ENCODE data around the gene TXK. TPM values are rescaled to one million over a fixed set of nuclear protein-coding genes. Genes with fewer than 3 reads are reported as not detected.

TXK gene
- total RNA-seq, 1 experiment from 2014 or later: 0.39 TPM

DNA sequence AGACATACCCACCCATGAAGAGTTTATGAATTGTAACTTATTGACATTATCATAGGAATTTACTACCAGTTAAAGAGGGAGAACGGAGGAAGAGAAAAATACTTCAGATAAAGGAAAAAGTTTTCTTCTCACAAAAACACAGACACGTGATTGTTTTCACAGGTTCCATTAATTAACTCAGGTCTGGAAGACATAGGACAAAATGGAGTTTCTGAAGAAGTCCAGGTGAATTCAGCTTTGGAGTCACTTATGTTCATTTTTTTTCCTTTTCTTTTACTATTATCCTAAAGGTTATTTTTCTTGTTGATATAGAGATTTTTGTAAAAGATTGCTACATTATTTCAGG is 97.0 kb downstream of the TXK start:
- Histone ChIP-seq H4K20me1 (ENCODE audit: control insufficient read depth, insufficient read depth, insufficient read length) (no peaks in the 10 kb centered on the region), H3K4me2 (ENCODE audit: insufficient read depth, insufficient read length, low read length) (no peak overlapping the region), H3K27ac (ENCODE audit: insufficient read length, low read depth, low read length) (no peak overlapping the region), H2BK12ac (ENCODE audit: insufficient read length, low read depth, low read length) (no peak overlapping the region), H3K79me1 (ENCODE audit: insufficient read depth, low read depth, low read length, poor library complexity, severe bottlenecking) (no peaks in the 10 kb centered on the region), H2AK5ac (ENCODE audit: insufficient read length, low read length) (no peak overlapping the region), H3K23ac (ENCODE audit: insufficient read length, low read depth, low read length) (no peak overlapping the region), H2BK120ac (ENCODE audit: low read depth, low read length, poor library complexity, severe bottlenecking) (no peak overlapping the region), H4K91ac (ENCODE audit: insufficient read length, low read depth, low read length) (no peak overlapping the region), H3K9me3 (ENCODE audit: control insufficient read depth, low read depth, low read length) (no peaks in the 10 kb centered on the region), H4K8ac (replicated peaks; ENCODE audit: insufficient read length, low read depth, low read length) (no peak overlapping the region), H3K79me2 (ENCODE audit: insufficient read depth, low read length) (no peaks in the 10 kb centered on the region), H2BK5ac (ENCODE audit: insufficient read length, low read length) (no peak overlapping the region), H3K18ac (ENCODE audit: insufficient read length, low read depth, low read length) (no peak overlapping the region), H3K23me2 (ENCODE audit: insufficient read length, low read depth, low read length, poor library complexity, severe bottlenecking) (no peaks in the 10 kb centered on the region), H3K56ac (ENCODE audit: insufficient read length, low read depth, low read length) (no peak overlapping the region), H2AFZ (ENCODE audit: low read length) (no peak overlapping the region), H3K14ac (ENCODE audit: insufficient read depth, low read length) (no peak overlapping the region), H2BK20ac (ENCODE audit: low read depth, low read length, poor library complexity, severe bottlenecking) (no peak overlapping the region), H4K5ac (ENCODE audit: insufficient read length, low read depth, low read length) (no peak overlapping the region), H3K9ac (ENCODE audit: extremely low read depth, insufficient read length, low read length) (no peak overlapping the region), H3K4ac (ENCODE audit: low read depth, low read length) (no peak overlapping the region), H2BK15ac (ENCODE audit: low read depth, low read length) (no peak overlapping the region), H3T11ph (ENCODE audit: low read length) (no peak overlapping the region), H3K4me1 (ENCODE audit: insufficient read depth, low read length) (no peaks in the 10 kb centered on the region; the same call in 1 of the 2 replicates), H3K27me3 (ENCODE audit: insufficient read depth, low read length) (no peaks in the 10 kb centered on the region)
- Mint-ChIP-seq H3K9me3 (no peaks in the 10 kb centered on the region), H3K27ac (no peak overlapping the region; a peak in 1 of 7 replicates), H3K4me1 (peaks cover 7 to 9% of the 10 kb centered on the region in 2 experiments), H3K27me3 (ENCODE audit: low read depth) (no peaks in the 10 kb centered on the region), H3K36me3 (ENCODE audit: insufficient read depth in 1 of 3, low read depth in 3 of 3) (peaks cover 4 to 39% (median 27%) of the 10 kb centered on the region in 3 experiments), H3K4me3 (no peak overlapping the region)
- no CpG with 5 or more reads among the region's 2 CpGs for WGBS (ENCODE audit: extremely low coverage, insufficient read length, low lambda C conversion rate)
- TF ChIP-seq, protein P1, sequence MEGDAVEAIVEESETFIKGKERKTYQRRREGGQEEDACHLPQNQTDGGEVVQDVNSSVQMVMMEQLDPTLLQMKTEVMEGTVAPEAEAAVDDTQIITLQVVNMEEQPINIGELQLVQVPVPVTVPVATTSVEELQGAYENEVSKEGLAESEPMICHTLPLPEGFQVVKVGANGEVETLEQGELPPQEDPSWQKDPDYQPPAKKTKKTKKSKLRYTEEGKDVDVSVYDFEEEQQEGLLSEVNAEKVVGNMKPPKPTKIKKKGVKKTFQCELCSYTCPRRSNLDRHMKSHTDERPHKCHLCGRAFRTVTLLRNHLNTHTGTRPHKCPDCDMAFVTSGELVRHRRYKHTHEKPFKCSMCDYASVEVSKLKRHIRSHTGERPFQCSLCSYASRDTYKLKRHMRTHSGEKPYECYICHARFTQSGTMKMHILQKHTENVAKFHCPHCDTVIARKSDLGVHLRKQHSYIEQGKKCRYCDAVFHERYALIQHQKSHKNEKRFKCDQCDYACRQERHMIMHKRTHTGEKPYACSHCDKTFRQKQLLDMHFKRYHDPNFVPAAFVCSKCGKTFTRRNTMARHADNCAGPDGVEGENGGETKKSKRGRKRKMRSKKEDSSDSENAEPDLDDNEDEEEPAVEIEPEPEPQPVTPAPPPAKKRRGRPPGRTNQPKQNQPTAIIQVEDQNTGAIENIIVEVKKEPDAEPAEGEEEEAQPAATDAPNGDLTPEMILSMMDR (conservative IDR thresholded peaks at IDR 0.05): no peak
- no peak for DNase-seq

All from H9 (cell line).